Measurements from ENCODE around the gene SYT8.

Gene SYT8

GRCh38 chr11:1827095-1827813 is 7.5 kb upstream of the SYT8 start:
- Histone ChIP-seq H3K27ac (ENCODE audit: low read depth, low read length) (no peak overlapping the region), H3K4me3 (ENCODE audit: low read length) (no peak overlapping the region), H3K79me2 (ENCODE audit: control insufficient read depth, low read length) (no peaks in the 10 kb centered on the region), H3K9me2 (replicated peaks; ENCODE audit: control insufficient read depth, low read length) (no peaks in the 10 kb centered on the region), H3K9me3 (ENCODE audit: control insufficient read depth, insufficient read depth, low read length) (no peaks in the 10 kb centered on the region), H3K4me2 (ENCODE audit: low read length) (no peak overlapping the region), H3F3A (ENCODE audit: control insufficient read depth, insufficient read depth) (no peaks in the 10 kb centered on the region), H3K36me3 (ENCODE audit: control insufficient read depth, low read length) (no peaks in the 10 kb centered on the region), H4K20me1 (ENCODE audit: control insufficient read depth, insufficient read depth, low read depth, low read length) (no peaks in the 10 kb centered on the region), H3K4me1 (ENCODE audit: control insufficient read depth, low read length) (no peaks in the 10 kb centered on the region), H3K27me3 (ENCODE audit: control insufficient read depth, low read length) (peaks cover 11% of the 10 kb centered on the region)
- TF ChIP-seq EZH2phosphoT487 (IDR thresholded peaks at IDR 0.05; ENCODE audit: borderline replicate concordance, low read length): no peak

DNA sequence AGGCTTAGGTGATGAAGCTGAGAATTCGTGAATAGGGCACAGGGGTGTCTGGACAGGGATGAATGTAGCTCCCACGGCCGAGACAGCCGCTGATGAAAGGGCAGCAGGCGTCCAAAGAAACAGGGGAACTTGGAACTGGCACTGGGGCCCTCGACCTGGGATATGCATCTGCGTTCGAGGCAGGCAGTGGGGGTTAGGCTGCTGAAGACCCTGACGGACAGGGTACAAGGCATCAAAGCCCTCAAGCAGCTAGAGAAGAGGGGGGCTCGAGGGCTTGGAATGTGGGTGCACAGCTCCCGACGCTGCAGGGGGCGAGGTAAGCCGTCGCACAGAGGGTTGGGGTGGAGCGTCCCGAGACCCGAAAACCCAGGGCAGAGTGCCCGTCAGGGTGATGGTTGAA is 6.9 kb upstream of the SYT8 start:
- H3K4me3 ChIP-seq (ENCODE audit: low read length): no peak overlapping the region
- peaks cover 14% of the 10 kb centered on the region for H3K27me3 ChIP-seq (ENCODE audit: control insufficient read depth, low read length)
- no peaks in the 10 kb centered on the region for H4K20me1 ChIP-seq (ENCODE audit: control insufficient read depth, insufficient read depth, low read depth, low read length)
- TF ChIP-seq, protein P1, sequence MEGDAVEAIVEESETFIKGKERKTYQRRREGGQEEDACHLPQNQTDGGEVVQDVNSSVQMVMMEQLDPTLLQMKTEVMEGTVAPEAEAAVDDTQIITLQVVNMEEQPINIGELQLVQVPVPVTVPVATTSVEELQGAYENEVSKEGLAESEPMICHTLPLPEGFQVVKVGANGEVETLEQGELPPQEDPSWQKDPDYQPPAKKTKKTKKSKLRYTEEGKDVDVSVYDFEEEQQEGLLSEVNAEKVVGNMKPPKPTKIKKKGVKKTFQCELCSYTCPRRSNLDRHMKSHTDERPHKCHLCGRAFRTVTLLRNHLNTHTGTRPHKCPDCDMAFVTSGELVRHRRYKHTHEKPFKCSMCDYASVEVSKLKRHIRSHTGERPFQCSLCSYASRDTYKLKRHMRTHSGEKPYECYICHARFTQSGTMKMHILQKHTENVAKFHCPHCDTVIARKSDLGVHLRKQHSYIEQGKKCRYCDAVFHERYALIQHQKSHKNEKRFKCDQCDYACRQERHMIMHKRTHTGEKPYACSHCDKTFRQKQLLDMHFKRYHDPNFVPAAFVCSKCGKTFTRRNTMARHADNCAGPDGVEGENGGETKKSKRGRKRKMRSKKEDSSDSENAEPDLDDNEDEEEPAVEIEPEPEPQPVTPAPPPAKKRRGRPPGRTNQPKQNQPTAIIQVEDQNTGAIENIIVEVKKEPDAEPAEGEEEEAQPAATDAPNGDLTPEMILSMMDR (IDR thresholded peaks at IDR 0.05; ENCODE audit: low read depth, low read length, poor library complexity, severe bottlenecking): no peak
- TF ChIP-seq EZH2phosphoT487 (IDR thresholded peaks at IDR 0.05; ENCODE audit: borderline replicate concordance, low read length): no peak
- no peak overlapping the region for H3K4me2 ChIP-seq (ENCODE audit: low read length)
- H3K9me2 ChIP-seq (replicated peaks; ENCODE audit: control insufficient read depth, low read length): no peaks in the 10 kb centered on the region
- no peaks in the 10 kb centered on the region for H3K9me3 ChIP-seq (ENCODE audit: control insufficient read depth, insufficient read depth, low read length)
- no peaks in the 10 kb centered on the region for H3K79me2 ChIP-seq (ENCODE audit: control insufficient read depth, low read length)
- H3F3A ChIP-seq (ENCODE audit: control insufficient read depth, insufficient read depth): no peaks in the 10 kb centered on the region
- H3K36me3 ChIP-seq (ENCODE audit: control insufficient read depth, low read length): no peaks in the 10 kb centered on the region
- H3K27ac ChIP-seq (ENCODE audit: low read depth, low read length): no peak overlapping the region
- no peaks in the 10 kb centered on the region for H3K4me1 ChIP-seq (ENCODE audit: control insufficient read depth, low read length)

GRCh38 chr11:1828542-1828941 is 6.2 kb upstream of the SYT8 start:
- Histone ChIP-seq H3K4me1 (ENCODE audit: control insufficient read depth, low read length) (no peaks in the 10 kb centered on the region), H3K27me3 (ENCODE audit: control insufficient read depth, low read length) (peaks cover 14% of the 10 kb centered on the region), H3K36me3 (ENCODE audit: control insufficient read depth, low read length) (no peaks in the 10 kb centered on the region), H3K4me2 (ENCODE audit: low read length) (no peak overlapping the region), H3K79me2 (ENCODE audit: control insufficient read depth, low read length) (no peaks in the 10 kb centered on the region), H3K4me3 (ENCODE audit: low read length) (no peak overlapping the region), H3K9me3 (ENCODE audit: control insufficient read depth, insufficient read depth, low read length) (no peaks in the 10 kb centered on the region), H4K20me1 (ENCODE audit: control insufficient read depth, insufficient read depth, low read depth, low read length) (no peaks in the 10 kb centered on the region), H3K27ac (ENCODE audit: low read depth, low read length) (no peak overlapping the region), H3K9me2 (replicated peaks; ENCODE audit: control insufficient read depth, low read length) (no peaks in the 10 kb centered on the region), H3F3A (ENCODE audit: control insufficient read depth, insufficient read depth) (no peaks in the 10 kb centered on the region)
- TF ChIP-seq EZH2phosphoT487 (IDR thresholded peaks at IDR 0.05; ENCODE audit: borderline replicate concordance, low read length): no peak
- TF ChIP-seq, protein P1 (IDR thresholded peaks at IDR 0.05; ENCODE audit: low read depth, low read length, poor library complexity, severe bottlenecking): no peak

- Histone ChIP-seq H3K79me2 (ENCODE audit: control insufficient read depth, low read length) (no peaks in the 10 kb centered on the region), H4K20me1 (ENCODE audit: control insufficient read depth, insufficient read depth, low read depth, low read length) (no peaks in the 10 kb centered on the region), H3K9me3 (ENCODE audit: control insufficient read depth, insufficient read depth, low read length) (no peaks in the 10 kb centered on the region), H3K4me2 (ENCODE audit: low read length) (no peak overlapping the region), H3K4me1 (ENCODE audit: control insufficient read depth, low read length) (no peaks in the 10 kb centered on the region), H3F3A (ENCODE audit: control insufficient read depth, insufficient read depth) (no peaks in the 10 kb centered on the region), H3K27ac (ENCODE audit: low read depth, low read length) (no peak overlapping the region), H3K9me2 (replicated peaks; ENCODE audit: control insufficient read depth, low read length) (no peaks in the 10 kb centered on the region), H3K36me3 (ENCODE audit: control insufficient read depth, low read length) (no peaks in the 10 kb centered on the region), H3K27me3 (ENCODE audit: control insufficient read depth, low read length) (peaks cover 14% of the 10 kb centered on the region), H3K4me3 (ENCODE audit: low read length) (no peak overlapping the region)
- TF ChIP-seq EZH2phosphoT487 (IDR thresholded peaks at IDR 0.05; ENCODE audit: borderline replicate concordance, low read length): no peak
- TF ChIP-seq, protein P1 (IDR thresholded peaks at IDR 0.05; ENCODE audit: low read depth, low read length, poor library complexity, severe bottlenecking): no peak
Measured at GRCh38 chr11:1829039-1829820, 5.6 kb upstream of the SYT8 start.

Measured in DOHH2 (cell line).